Astrocyte of the hippocampus (primary cell): Measurements from ENCODE around the gene ANKS4B.
"Not testable (repeated sequence)": the region's sequence is repeated elsewhere in the genome, so short reads cannot be mapped to it uniquely, and the experiment has no call there.

Source experiments
- DNase-seq: peaks from one replicate; pipeline ENCODE4 v3.0.0; 2011; ENCODE audit warnings: low read depth, low spot score

ANKS4B gene

GRCh38 chr16:21218153-21218552 lies 15.3 kb upstream of the ANKS4B start:
- DNase-seq = no peak

GRCh38 chr16:21219551-21219950 lies 13.9 kb upstream of the ANKS4B start:
- DNase-seq = no peak

GRCh38 chr16:21222495-21223337 lies 10.8 kb upstream of the ANKS4B start:
- DNase-seq = no peak

- DNase-seq = no peak
These were observed 9.7 kb upstream of the ANKS4B start for GRCh38 chr16:21223787-21224186.

GRCh38 chr16:21224800-21225199 lies 8.7 kb upstream of the ANKS4B start:
- DNase-seq = no peak

- DNase-seq = no peak
These were observed 6.8 kb upstream of the ANKS4B start for GRCh38 chr16:21226749-21227148.

- DNase-seq = no peak
These were observed 5.6 kb upstream of the ANKS4B start for GRCh38 chr16:21227866-21228265.

- no peak for DNase-seq
These were observed 5.1 kb upstream of the ANKS4B start for GRCh38 chr16:21228361-21228872.

GRCh38 chr16:21233045-21233520 lies 416 bp upstream of the ANKS4B start:
- DNase-seq = no peak

- no peak for DNase-seq
These were observed 1.7 kb downstream of the ANKS4B start for GRCh38 chr16:21235199-21235585.

- no peak for DNase-seq
These were observed 3.3 kb downstream of the ANKS4B start for GRCh38 chr16:21236831-21237230.

- no peak for DNase-seq
These were observed 6.1 kb downstream of the ANKS4B start for GRCh38 chr16:21239646-21240045.

GRCh38 chr16:21242756-21243155 lies 9.3 kb downstream of the ANKS4B start:
- no peak for DNase-seq

- peak; percentile 9 for DNase-seq
These were observed 11.2 kb downstream of the ANKS4B start for GRCh38 chr16:21244518-21245215.

- not testable (repeated sequence) for DNase-seq
These were observed 14.7 kb downstream of the ANKS4B start for GRCh38 chr16:21248179-21248578.

- DNase-seq = no peak
These were observed 16.8 kb downstream of the ANKS4B start for GRCh38 chr16:21250072-21250923.

- DNase-seq = no peak
These were observed 20.0 kb downstream of the ANKS4B start for GRCh38 chr16:21253470-21253869.

GRCh38 chr16:21256636-21257035 lies 23.1 kb downstream of the ANKS4B start:
- no peak for DNase-seq

GRCh38 chr16:21257284-21257683 lies 23.8 kb downstream of the ANKS4B start:
- no peak for DNase-seq

- peak; percentile 85 for DNase-seq
These were observed 27.6 kb downstream of the ANKS4B start for GRCh38 chr16:21260870-21261791.
